ENCODE data around the gene CNIH4.
"Not testable (repeated sequence)": the region's sequence is repeated elsewhere in the genome, so short reads cannot be mapped to it uniquely, and the experiment has no call there.

Gene CNIH4

GRCh38 chr1:224356685-224357625 is at the start of gene CNIH4:
CNIH4 (plus strand) TSS chr1:224356879; CDS start chr1:224356925, 46 bp downstream.
- peak; percentile 90 for DNase-seq
- ATAC-seq, result peak; percentile 98

- ATAC-seq (no peak), DNase-seq (no peak)
These were observed 48.6 kb upstream of the CNIH4 start for GRCh38 chr1:224308064-224308463.

GRCh38 chr1:224311503-224311902 is 45.2 kb upstream of the CNIH4 start:
- ATAC-seq, DNase-seq: not testable (repeated sequence)

GRCh38 chr1:224312025-224312424 is 44.7 kb upstream of the CNIH4 start:
- no peak for ATAC-seq
- no peak for DNase-seq

- no peak for DNase-seq
These were observed 39.2 kb upstream of the CNIH4 start for GRCh38 chr1:224317383-224318045.

GRCh38 chr1:224321706-224322105 is 35.0 kb upstream of the CNIH4 start:
- DNase-seq, result no peak

More at GRCh38 chr1:224317383-224318045, 39.2 kb upstream of the CNIH4 start:
- ATAC-seq, result no peak

GRCh38 chr1:224325959-224326358 is 30.7 kb upstream of the CNIH4 start:
- ATAC-seq, result no peak
- no peak for DNase-seq

More at GRCh38 chr1:224321706-224322105, 35.0 kb upstream of the CNIH4 start:
- ATAC-seq, result no peak

- ATAC-seq (no peak), DNase-seq (no peak)
These were observed 28.0 kb upstream of the CNIH4 start for GRCh38 chr1:224328644-224329043.

- no peak for ATAC-seq
- no peak for DNase-seq
These were observed 27.2 kb upstream of the CNIH4 start for GRCh38 chr1:224329484-224329841.

GRCh38 chr1:224329842-224330753 is 26.6 kb upstream of the CNIH4 start, which contains the start of gene NVL:
NVL (minus strand) TSS chr1:224330172; CDS start chr1:224330127, 45 bp downstream.
- ATAC-seq (peak; percentile 85), DNase-seq (peak; percentile 82)

GRCh38 chr1:224331326-224331725 is 25.4 kb upstream of the CNIH4 start:
- no peak for ATAC-seq

GRCh38 chr1:224331824-224332223 is 24.9 kb upstream of the CNIH4 start:
- DNase-seq (no peak), ATAC-seq (no peak)

More at GRCh38 chr1:224331326-224331725, 25.4 kb upstream of the CNIH4 start:
- DNase-seq, result no peak

GRCh38 chr1:224333309-224333926 is 23.3 kb upstream of the CNIH4 start:
- ATAC-seq, result no peak
- DNase-seq, result no peak

GRCh38 chr1:224333939-224334786 is 22.5 kb upstream of the CNIH4 start:
- DNase-seq (no peak), ATAC-seq (peak; percentile 6)

GRCh38 chr1:224338150-224338838 is 18.4 kb upstream of the CNIH4 start:
- DNase-seq, result no peak
- no peak for ATAC-seq

- DNase-seq (no peak), ATAC-seq (no peak)
These were observed 17.1 kb upstream of the CNIH4 start for GRCh38 chr1:224339442-224340033.

- ATAC-seq (peak; percentile 78), DNase-seq (peak; percentile 34)
These were observed 16.0 kb upstream of the CNIH4 start for GRCh38 chr1:224340453-224341384.

GRCh38 chr1:224343679-224344078 is 13.0 kb upstream of the CNIH4 start:
- DNase-seq, result no peak
- no peak for ATAC-seq

All from stimulated activated naive CD8-positive, alpha-beta T cell treated with anti-CD3 and anti-CD28 coated beads, Interleukin-15, Interleukin-2, amounts not matched to agents 100 U/mL and 50 U/mL, for 24 hours (primary cell).